ENCODE data around the gene LRRK1. TPM values are rescaled to one million over a fixed set of nuclear protein-coding genes. Genes with fewer than 3 reads are reported as not detected.

LRRK1 gene
- total and polyA plus RNA-seq, 2 of the 4 experiments (the other 2 are of a cell fraction): 3.0 to 5.8 TPM

DNA sequence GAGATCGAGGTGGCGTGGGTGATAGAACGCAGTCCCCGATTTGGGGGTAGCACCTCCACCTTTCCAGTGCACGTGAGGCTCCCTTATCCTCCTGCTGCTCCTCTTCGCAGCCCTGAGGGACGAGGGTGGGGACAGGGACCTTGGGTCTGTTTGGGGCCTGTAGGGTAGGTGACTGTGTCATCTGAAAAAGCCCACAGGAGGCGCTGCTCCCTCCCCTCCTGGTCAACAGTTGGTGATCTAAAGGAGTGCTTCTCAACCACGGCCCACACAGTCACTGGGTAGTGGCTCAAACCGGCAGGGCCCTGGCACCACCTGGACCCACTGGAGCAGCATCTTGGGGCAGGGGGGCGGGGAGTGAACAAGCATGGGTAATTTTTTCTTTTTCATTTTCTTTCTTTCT, 7.1 kb downstream of the LRRK1 start:
- H2BK120ac ChIP-seq (ENCODE audit: low read depth, low read length): no peak overlapping the region
- no peaks in the 10 kb centered on the region for H3K4me1 ChIP-seq (ENCODE audit: control insufficient read depth, insufficient read depth, low read length)
- H2AFZ ChIP-seq (replicated peaks; ENCODE audit: low read length, poor library complexity): no peak overlapping the region
- no peak overlapping the region for H3K56ac ChIP-seq (ENCODE audit: extremely low read depth, insufficient read depth, low read length)
- in situ Hi-C loops (cut with MboI; ENCODE audit: low sequenced_read_pairs): no loop called here
- no peak overlapping the region for H3K9ac ChIP-seq (ENCODE audit: low read depth, low read length)
- no peak overlapping the region for H2AK5ac ChIP-seq (ENCODE audit: low read depth, low read length)
- no peak overlapping the region for H2BK5ac ChIP-seq (ENCODE audit: low read depth, low read length, poor library complexity, severe bottlenecking)
- no peaks in the 10 kb centered on the region for H3K9me3 ChIP-seq (ENCODE audit: control insufficient read depth, insufficient read depth, low read length)
- H3K36me3 ChIP-seq (ENCODE audit: control insufficient read depth, insufficient read depth, low read length): peaks cover 10% of the 10 kb centered on the region
- no peak overlapping the region for H2BK15ac ChIP-seq (ENCODE audit: low read depth, low read length)
- WGBS, 2 experiments (ENCODE audit: extremely low coverage in 2 of 2, insufficient read length in 1 of 2): no CpG with 5 or more reads among the region's 11 CpGs
- H3K27me3 ChIP-seq (ENCODE audit: control insufficient read depth, insufficient read depth, low read length): no peaks in the 10 kb centered on the region
- H2BK20ac ChIP-seq (ENCODE audit: low read depth, low read length): no peak overlapping the region
- no peak overlapping the region for H3K4me3 ChIP-seq (ENCODE audit: insufficient read depth, low read depth, low read length)
- H3K27ac ChIP-seq (ENCODE audit: insufficient read depth, low read length): no peak overlapping the region
- no TSS peak for BruUV-seq (replicated peaks)
- H2AK9ac ChIP-seq (replicated peaks; ENCODE audit: low read depth, low read length, poor library complexity): no peak overlapping the region
- intact Hi-C loops (cut with micrococcal nuclease): no loop called here
- ATAC-seq (ENCODE audit: low read depth) (no peak), DNase-seq (no peak)
- TF ChIP-seq POLR2A (IDR thresholded peaks at IDR 0.05; ENCODE audit: low read depth, low read length) (no peak), NFE2L2 (IDR thresholded peaks at IDR 0.05; ENCODE audit: low read depth, low read length) (no peak), BHLHE40 (IDR thresholded peaks at IDR 0.05; ENCODE audit: low read depth, low read length) (no peak), MAZ (IDR thresholded peaks at IDR 0.05; ENCODE audit: borderline replicate concordance, low read depth, low read length) (no peak), MXI1 (IDR thresholded peaks at IDR 0.05; ENCODE audit: borderline replicate concordance, low read depth, low read length) (no peak)
- H3K79me1 ChIP-seq (ENCODE audit: low read depth in 1 of 2, low read length in 2 of 2): peaks cover 0 to 4% of the 10 kb centered on the region in 2 experiments; a peak in 1 of 4 replicates
- H3K9me1 ChIP-seq (ENCODE audit: insufficient read depth, low read length): no peaks in the 10 kb centered on the region
- H4K91ac ChIP-seq (ENCODE audit: insufficient read depth, low read depth, low read length): no peak overlapping the region
- no peak overlapping the region for H4K8ac ChIP-seq (ENCODE audit: low read depth in 2 of 2, low read length in 2 of 2)
- no peak overlapping the region for H3K4ac ChIP-seq (ENCODE audit: low read depth, low read length)
- no peak overlapping the region for H3K23ac ChIP-seq (ENCODE audit: low read depth, low read length)
- no peak overlapping the region for H3K4me2 ChIP-seq (ENCODE audit: low read depth, low read length)
- H4K5ac ChIP-seq (ENCODE audit: low read depth, low read length): no peak overlapping the region
- no peak overlapping the region for H3K18ac ChIP-seq (ENCODE audit: low read depth, low read length)
- H3K14ac ChIP-seq (replicated peaks; ENCODE audit: low read depth, low read length): no peak overlapping the region
- no peaks in the 10 kb centered on the region for H4K20me1 ChIP-seq (ENCODE audit: insufficient read depth, low read length)
- ChIA-PET POLR2A (ENCODE audit: unreplicated experiment) (no interaction called here), CTCF (no interaction called here)
- dilution Hi-C loops (cut with HindIII; ENCODE audit: low sequenced_read_pairs, unreplicated experiment): no loop called here
